HepG2 (cell line): Measurements from ENCODE around the gene ACTN1. TPM values are rescaled to one million over a fixed set of nuclear protein-coding genes. Genes with fewer than 3 reads are reported as not detected.

Experiments
- ATAC-seq: fragments of 200-7000 bp; cut with Tn5 transposase; 3 replicates; pipeline ENCODE4 v1.9.1; 2020; ENCODE audit warnings: mild to moderate bottlenecking, moderate library complexity
- BruUV-seq: library from RNA; stranded (reverse); fragments of 400-500 nt; replicated peaks from 2 replicates; lab custom pipeline; 2021; lab: Mats Ljungman, UMichigan
- CTCF ChIA-PET: fragments of 300-600 bp; formaldehyde crosslinking; extraction: SDS; loops from one replicate; lab custom pipeline; 2021; ENCODE audit warnings: low total read pairs, inconsistent platforms, low intra/inter-chr PET ratio; lab: Yijun Ruan, JAX
- POLR2A ChIA-PET: fragments of 350-600 bp; sonication (Branson Sonifier 250); formaldehyde crosslinking; loops from one replicate; lab custom pipeline; 2020; ENCODE audit warnings: antibody characterized with exemption, inconsistent platforms; lab: Yijun Ruan, JAX
- DNase-seq: peaks from one replicate; pipeline ENCODE4 v3.0.0-alpha.2; 2015; ENCODE audit warnings: low spot score
- FAIRE-seq: peaks from 3 replicates; lab custom pipeline; 2011; peaks lifted over from hg19 to GRCh38; lab: Jason Lieb, UNC
- H2AFZ ChIP-seq: one replicate; pipeline ENCODE4 v1.6.1; 2011; ENCODE audit warnings: low read length, inconsistent platforms
- H3K27ac ChIP-seq: fragments of 300-600 bp; 3 replicates; pipeline ENCODE4 v1.8.0; 2011; ENCODE audit warnings: mixed run types, mild to moderate bottlenecking, mixed read lengths, low read length, inconsistent platforms; ENCODE audit not compliant: insufficient read depth; ENCODE audit errors: extremely low read length
- H3K27me3 ChIP-seq, 2 experiments: fragments of 200-600 bp in 1 of 2; 2 replicates in 1 of 2; 3 replicates in 1 of 2; pipeline versions ENCODE4 v1.6.0 to v1.8.0; 2011; ENCODE audit warnings: low read length in 2 of 2, mild to moderate bottlenecking in 2 of 2, moderate library complexity in 2 of 2, inconsistent platforms in 1 of 2; ENCODE audit not compliant: insufficient read depth in 2 of 2, control insufficient read depth in 1 of 2
- H3K36me3 ChIP-seq, 2 experiments: fragments of 200-600 bp in 1 of 2; replicated peaks in 1 of 2; 2 replicates in 1 of 2; 3 replicates in 1 of 2; pipeline versions ENCODE4 v1.5.1 to v1.8.0; 2011; ENCODE audit warnings: low read length in 2 of 2, inconsistent platforms in 1 of 2; ENCODE audit not compliant: insufficient read depth in 2 of 2, control insufficient read depth in 1 of 2
- H3K4me1 ChIP-seq: 2 replicates; pipeline ENCODE4 v1.5.1; 2012; ENCODE audit warnings: low read length, inconsistent platforms; ENCODE audit not compliant: insufficient read depth
- H3K4me2 ChIP-seq: 2 replicates; pipeline ENCODE4 v1.6.0; 2011; ENCODE audit warnings: low read depth, low read length, inconsistent platforms
- H3K4me3 ChIP-seq, 3 experiments: fragments of 200-600 bp in 1 of 3; sonication (generic), shearing (Covaris generic) in 1 of 3; replicated peaks in 1 of 3; 2 replicates each; pipeline ENCODE4 v1.5.1; 2011 to 2016; ENCODE audit warnings: low read length in 3 of 3, inconsistent platforms in 2 of 3, low read depth in 2 of 3, mild to moderate bottlenecking in 2 of 3, control low read depth in 1 of 3, mixed read lengths in 1 of 3; ENCODE audit not compliant: insufficient read depth in 1 of 3
- H3K79me2 ChIP-seq: one replicate; pipeline ENCODE4 v1.6.1; 2011; ENCODE audit warnings: low read length, inconsistent platforms; ENCODE audit not compliant: insufficient read depth
- H3K9ac ChIP-seq: 2 replicates; pipeline ENCODE4 v1.6.0; 2011; ENCODE audit warnings: mild to moderate bottlenecking, low read depth, low read length, inconsistent platforms; ENCODE audit not compliant: insufficient read depth
- H3K9me3 ChIP-seq: 2 replicates; pipeline ENCODE4 v1.5.1; 2012; ENCODE audit warnings: mild to moderate bottlenecking, low read length
- H4K20me1 ChIP-seq: 2 replicates; pipeline ENCODE4 v1.6.0; 2011; ENCODE audit warnings: inconsistent platforms, mild to moderate bottlenecking, low read length, moderate library complexity; ENCODE audit not compliant: insufficient read depth
- JARID2 ChIP-seq: sonication (generic); formaldehyde crosslinking; IDR thresholded peaks from 2 replicates; pipeline ENCODE4 v1.8.1; 2023; ENCODE audit warnings: missing genetic modification reagents, inconsistent platforms; ENCODE audit not compliant: insufficient replicate concordance
- PAF1 ChIP-seq: IDR thresholded peaks from 2 replicates; pipeline ENCODE4 v1.6.1; 2016; ENCODE audit warnings: missing genetic modification reagents, missing compliant biosample characterization
- ZNF136 ChIP-seq: sonication (generic); formaldehyde crosslinking; IDR thresholded peaks from 2 replicates; pipeline ENCODE4 v1.8.1; 2022; ENCODE audit warnings: low read depth, mild to moderate bottlenecking, moderate library complexity, missing genetic modification reagents
- ZNF616 ChIP-seq: sonication (generic); formaldehyde crosslinking; IDR thresholded peaks from 2 replicates; pipeline ENCODE4 v1.5.0; 2020; ENCODE audit warnings: low read depth, mild to moderate bottlenecking, missing genetic modification reagents
- ZNF782 ChIP-seq: sonication (generic); formaldehyde crosslinking; IDR thresholded peaks from 2 replicates; pipeline ENCODE4 v1.4.0; 2020; ENCODE audit warnings: missing genetic modification reagents, mild to moderate bottlenecking, borderline replicate concordance
- WGBS: methylation state at CpG from one replicate; pipeline ENCODE4 v1.1.6; 2017; ENCODE audit warnings: low lambda C conversion rate; 5-methylcytosine and 5-hydroxymethylcytosine counted together
- in situ Hi-C: cut with HindIII; loops from 2 replicates; pipeline ENCODE4 v1.10.0; 2017; ENCODE audit warnings: low pct_unique_long_range_greater_than_20kb; ENCODE audit not compliant: extremely low pct_ligation_motif_present
- intact Hi-C: fragments of 100-400 bp; cut with micrococcal nuclease; formaldehyde crosslinking; loops from one replicate; pipeline ENCODE4 v1.10.0; 2022; ENCODE audit not compliant: unreplicated experiment
- polyA plus RNA-seq, 8 experiments: library from polyadenylated mRNA; depleted of rRNA in 3 of 8; stranded (reverse) in 7 of 8; unstranded in 1 of 8; fragments of >200 nt; fragmentation: Illumina TruSeq in 4 of 8; extraction: Trizol in 4 of 8; gene quantifications; 2 replicates each; pipeline versions ENCODE4 v1.2.1 to v1.2.3, GENCODE V29; 2011 to 2016; ENCODE audit warnings: low read depth in 4 of 8, missing spikeins in 1 of 8, mixed read lengths in 1 of 8; ENCODE audit not compliant: insufficient read depth in 1 of 8
- total RNA-seq, 5 experiments: library from RNA; depleted of rRNA; stranded (reverse); fragments of >200 nt; fragmentation: Illumina TruSeq; extraction: Trizol; gene quantifications; 2 replicates each; pipeline ENCODE4 v1.2.3, GENCODE V29; 2016; ENCODE audit warnings: low read depth in 1 of 5
- TF ChIP-seq, protein P1 (sequence below): IDR thresholded peaks from 2 replicates; pipeline ENCODE4 v1.6.1; 2016; ENCODE audit warnings: mild to moderate bottlenecking
- TF ChIP-seq, protein P2 (sequence below): sonication (generic); formaldehyde crosslinking; IDR thresholded peaks from 2 replicates; pipeline ENCODE4 v1.5.0; 2020; ENCODE audit warnings: missing genetic modification reagents
- TF ChIP-seq, protein P3 (sequence below), 2 experiments: IDR thresholded peaks; 2 replicates each; pipeline ENCODE4 v1.6.1; 2011 to 2012; ENCODE audit warnings: low read length in 2 of 2, borderline replicate concordance in 1 of 2, low read depth in 1 of 2, mild to moderate bottlenecking in 1 of 2, moderate library complexity in 1 of 2
- TF ChIP-seq, protein P4 (sequence below): sonication (generic); formaldehyde crosslinking; IDR thresholded peaks from 2 replicates; pipeline ENCODE4 v1.4.0; 2020; ENCODE audit warnings: missing genetic modification reagents

The ACTN1 gene
- total and polyA plus RNA-seq, 2 of the 13 experiments (the other 11 are each of a cell fraction or from before 2014, with no cell fraction given), result 58.6 to 162 TPM

DNA sequence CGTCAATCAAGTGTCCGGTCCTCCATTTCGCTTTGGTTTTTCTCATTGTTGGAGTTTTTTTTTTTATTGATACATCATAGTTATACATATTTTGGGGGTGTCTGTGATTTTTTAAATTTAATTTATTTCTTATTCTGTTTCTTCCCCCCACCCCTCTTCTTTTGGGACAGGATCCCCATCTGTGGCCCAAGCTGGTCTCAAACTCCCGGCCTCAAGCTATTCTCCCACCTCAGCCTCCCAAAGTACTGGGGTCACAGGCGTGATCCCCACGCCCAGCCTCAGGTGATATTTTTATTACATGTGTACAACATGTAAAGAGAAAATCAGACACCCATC is 134.9 kb downstream of the ACTN1 start:
- Histone ChIP-seq H3K4me1 (0 out of 2 replicates have a peak, but pooled peaks cover 8% of the 10 kb centered on the region), H3K27ac (no peak overlapping the region), H4K20me1 (no peaks in the 10 kb centered on the region), H3K27me3 (no peaks in the 10 kb centered on the region), H3K9ac (no peak overlapping the region), H3K4me3 (peak overlapping the region in 1 of 3 experiments; percentile 56; a peak in 1 of 6 replicates), H3K79me2 (no peaks in the 10 kb centered on the region), H3K36me3 (no peaks in the 10 kb centered on the region), H3K9me3 (no peaks in the 10 kb centered on the region), H2AFZ (no peak overlapping the region), H3K4me2 (peak overlapping the region; percentile 75)
- WGBS, result under 1% methylated on average over 6 of the region's 6 CpGs
- ATAC-seq, result no peak
- in situ Hi-C loops, result no loop called here
- DNase-seq, result no peak
- TF ChIP-seq PAF1 (CRISPR knock-in tag) (no peak), ZNF782 (no peak), ZNF136 (CRISPR knock-in tag) (no peak), JARID2 (CRISPR knock-in tag) (no peak), ZNF616 (no peak)
- TF ChIP-seq, protein P1, sequence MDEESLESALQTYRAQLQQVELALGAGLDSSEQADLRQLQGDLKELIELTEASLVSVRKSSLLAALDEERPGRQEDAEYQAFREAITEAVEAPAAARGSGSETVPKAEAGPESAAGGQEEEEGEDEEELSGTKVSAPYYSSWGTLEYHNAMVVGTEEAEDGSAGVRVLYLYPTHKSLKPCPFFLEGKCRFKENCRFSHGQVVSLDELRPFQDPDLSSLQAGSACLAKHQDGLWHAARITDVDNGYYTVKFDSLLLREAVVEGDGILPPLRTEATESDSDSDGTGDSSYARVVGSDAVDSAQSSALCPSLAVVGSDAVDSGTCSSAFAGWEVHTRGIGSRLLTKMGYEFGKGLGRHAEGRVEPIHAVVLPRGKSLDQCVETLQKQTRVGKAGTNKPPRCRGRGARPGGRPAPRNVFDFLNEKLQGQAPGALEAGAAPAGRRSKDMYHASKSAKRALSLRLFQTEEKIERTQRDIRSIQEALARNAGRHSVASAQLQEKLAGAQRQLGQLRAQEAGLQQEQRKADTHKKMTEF (CRISPR knock-in tag), result no peak
- TF ChIP-seq, protein P2, sequence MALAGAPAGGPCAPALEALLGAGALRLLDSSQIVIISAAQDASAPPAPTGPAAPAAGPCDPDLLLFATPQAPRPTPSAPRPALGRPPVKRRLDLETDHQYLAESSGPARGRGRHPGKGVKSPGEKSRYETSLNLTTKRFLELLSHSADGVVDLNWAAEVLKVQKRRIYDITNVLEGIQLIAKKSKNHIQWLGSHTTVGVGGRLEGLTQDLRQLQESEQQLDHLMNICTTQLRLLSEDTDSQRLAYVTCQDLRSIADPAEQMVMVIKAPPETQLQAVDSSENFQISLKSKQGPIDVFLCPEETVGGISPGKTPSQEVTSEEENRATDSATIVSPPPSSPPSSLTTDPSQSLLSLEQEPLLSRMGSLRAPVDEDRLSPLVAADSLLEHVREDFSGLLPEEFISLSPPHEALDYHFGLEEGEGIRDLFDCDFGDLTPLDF, result no peak
- TF ChIP-seq, protein P3, sequence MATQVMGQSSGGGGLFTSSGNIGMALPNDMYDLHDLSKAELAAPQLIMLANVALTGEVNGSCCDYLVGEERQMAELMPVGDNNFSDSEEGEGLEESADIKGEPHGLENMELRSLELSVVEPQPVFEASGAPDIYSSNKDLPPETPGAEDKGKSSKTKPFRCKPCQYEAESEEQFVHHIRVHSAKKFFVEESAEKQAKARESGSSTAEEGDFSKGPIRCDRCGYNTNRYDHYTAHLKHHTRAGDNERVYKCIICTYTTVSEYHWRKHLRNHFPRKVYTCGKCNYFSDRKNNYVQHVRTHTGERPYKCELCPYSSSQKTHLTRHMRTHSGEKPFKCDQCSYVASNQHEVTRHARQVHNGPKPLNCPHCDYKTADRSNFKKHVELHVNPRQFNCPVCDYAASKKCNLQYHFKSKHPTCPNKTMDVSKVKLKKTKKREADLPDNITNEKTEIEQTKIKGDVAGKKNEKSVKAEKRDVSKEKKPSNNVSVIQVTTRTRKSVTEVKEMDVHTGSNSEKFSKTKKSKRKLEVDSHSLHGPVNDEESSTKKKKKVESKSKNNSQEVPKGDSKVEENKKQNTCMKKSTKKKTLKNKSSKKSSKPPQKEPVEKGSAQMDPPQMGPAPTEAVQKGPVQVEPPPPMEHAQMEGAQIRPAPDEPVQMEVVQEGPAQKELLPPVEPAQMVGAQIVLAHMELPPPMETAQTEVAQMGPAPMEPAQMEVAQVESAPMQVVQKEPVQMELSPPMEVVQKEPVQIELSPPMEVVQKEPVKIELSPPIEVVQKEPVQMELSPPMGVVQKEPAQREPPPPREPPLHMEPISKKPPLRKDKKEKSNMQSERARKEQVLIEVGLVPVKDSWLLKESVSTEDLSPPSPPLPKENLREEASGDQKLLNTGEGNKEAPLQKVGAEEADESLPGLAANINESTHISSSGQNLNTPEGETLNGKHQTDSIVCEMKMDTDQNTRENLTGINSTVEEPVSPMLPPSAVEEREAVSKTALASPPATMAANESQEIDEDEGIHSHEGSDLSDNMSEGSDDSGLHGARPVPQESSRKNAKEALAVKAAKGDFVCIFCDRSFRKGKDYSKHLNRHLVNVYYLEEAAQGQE (IDR thresholded peaks at IDR 0.05; ENCODE audit: borderline replicate concordance in 1 of 2, low read depth in 1 of 2, low read length in 2 of 2), result no peak
- TF ChIP-seq, protein P4, sequence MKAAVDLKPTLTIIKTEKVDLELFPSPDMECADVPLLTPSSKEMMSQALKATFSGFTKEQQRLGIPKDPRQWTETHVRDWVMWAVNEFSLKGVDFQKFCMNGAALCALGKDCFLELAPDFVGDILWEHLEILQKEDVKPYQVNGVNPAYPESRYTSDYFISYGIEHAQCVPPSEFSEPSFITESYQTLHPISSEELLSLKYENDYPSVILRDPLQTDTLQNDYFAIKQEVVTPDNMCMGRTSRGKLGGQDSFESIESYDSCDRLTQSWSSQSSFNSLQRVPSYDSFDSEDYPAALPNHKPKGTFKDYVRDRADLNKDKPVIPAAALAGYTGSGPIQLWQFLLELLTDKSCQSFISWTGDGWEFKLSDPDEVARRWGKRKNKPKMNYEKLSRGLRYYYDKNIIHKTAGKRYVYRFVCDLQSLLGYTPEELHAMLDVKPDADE (CRISPR knock-in tag), result no peak
- FAIRE-seq, result no peak
- CTCF ChIA-PET, result interaction anchor here (2.1 to 2.4 kb wide), 2 partner anchors 900 to 910 kb away, joined by 7 to 9 read pairs; no protein-coding TSS in a partner anchor
- intact Hi-C loops, result loop anchor here (5.0 kb wide), 1 partner anchor 902 kb away; no protein-coding TSS in a partner anchor
- POLR2A ChIA-PET, result interaction anchor here (1.0 to 1.3 kb wide), 3 partner anchors 19 to 51 kb away, joined by 3 to 5 read pairs (median 4); partner anchors contain the start of gene ZFP36L1
- BruUV-seq, result no TSS peak
